Raji (cell line): ENCODE data around the gene TMEM143.
A peak's percentile ranks its signal among the peaks of the same experiment; 100 is the strongest.

Experiments
- POLR2A ChIP-seq: IDR thresholded peaks from 2 replicates; pipeline ENCODE4 v1.6.1; 2011; ENCODE audit warnings: low read depth, low read length, control low read depth; ENCODE audit not compliant: insufficient read depth

Gene TMEM143

GRCh38 chr19:48394331-48395169 is 30.8 kb upstream of the TMEM143 start:
- TF ChIP-seq POLR2A: no peak

DNA sequence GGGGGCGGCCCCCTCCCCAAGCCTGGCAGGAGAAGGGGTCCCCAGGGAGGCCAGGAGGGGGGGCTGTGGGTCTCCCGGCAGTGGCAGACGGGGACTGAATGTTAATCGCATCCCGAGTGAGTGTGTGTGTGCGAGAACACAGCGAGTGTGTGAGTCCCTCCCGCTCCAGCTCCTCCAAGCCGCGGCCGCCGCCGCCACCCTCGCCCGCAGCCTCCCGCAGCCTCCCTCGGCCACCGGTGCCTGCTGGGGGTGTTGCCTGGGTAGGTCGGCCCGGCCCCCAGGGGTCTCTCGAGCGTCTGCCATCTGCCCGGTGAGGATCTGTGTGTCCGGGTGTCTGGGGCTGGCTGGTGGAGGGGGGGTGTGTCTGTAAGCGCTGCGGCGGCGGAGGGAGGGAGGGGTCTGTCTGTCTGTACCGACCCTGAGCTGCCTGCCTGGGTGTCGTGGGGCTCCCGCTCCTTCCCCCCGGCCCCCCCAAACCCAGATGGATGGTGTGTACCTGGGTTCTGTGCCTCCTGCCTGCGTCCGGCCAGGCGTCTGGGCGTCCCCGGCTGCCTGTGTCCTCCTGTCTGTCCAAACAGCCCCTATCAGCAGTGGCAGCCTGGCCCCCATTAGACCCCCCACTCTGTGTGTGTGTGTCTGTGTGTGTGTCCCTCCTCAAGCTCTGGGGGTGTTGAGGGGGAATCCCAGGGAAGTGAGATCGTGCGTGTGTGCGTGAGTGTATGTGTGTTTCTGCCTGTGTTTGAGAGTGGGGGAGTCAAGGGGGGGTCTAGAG is 30.0 kb upstream of the TMEM143 start, which contains the start of gene GRIN2D:
Gene GRIN2D, plus strand, starts transcription at position 110 of the 772 bp plus-strand sequence. CDS start 4,725 bp downstream, outside the sequence.
- TF ChIP-seq POLR2A: no peak

DNA sequence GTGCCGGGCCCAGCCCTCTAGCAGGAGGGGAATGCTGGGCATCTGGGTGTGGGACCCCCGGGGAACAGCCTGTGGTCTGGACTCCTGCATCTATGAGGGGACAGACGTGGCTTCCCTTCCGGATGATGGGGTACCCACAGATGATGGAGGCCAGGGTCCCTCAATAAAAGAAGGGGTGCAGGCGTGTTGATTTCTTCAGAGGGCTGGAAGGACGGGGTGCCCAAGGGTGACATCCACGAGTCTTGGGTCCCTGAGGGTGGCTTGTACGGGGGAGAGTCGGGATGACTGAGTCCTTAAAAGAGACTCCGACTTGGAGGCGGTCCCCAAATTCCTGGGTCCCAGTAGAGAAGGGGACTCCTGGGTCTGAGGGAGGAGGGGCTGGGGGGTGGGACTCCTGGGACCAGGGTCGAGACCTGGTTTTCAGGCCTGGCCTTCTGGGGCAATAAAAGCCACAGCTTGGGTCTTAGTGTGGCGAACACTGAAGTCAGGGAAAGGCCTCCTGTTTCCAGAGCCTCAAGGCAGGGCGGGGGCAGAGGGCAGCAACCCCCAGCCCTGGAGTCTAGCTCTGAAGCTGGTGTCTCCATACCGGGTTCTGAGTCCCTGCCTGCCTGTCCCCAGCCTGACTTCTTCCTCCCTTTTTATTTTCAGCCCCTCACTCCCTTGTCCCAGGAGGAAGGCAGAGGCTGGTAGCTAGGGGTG is 29.3 kb upstream of the TMEM143 start:
- TF ChIP-seq POLR2A: no peak

DNA sequence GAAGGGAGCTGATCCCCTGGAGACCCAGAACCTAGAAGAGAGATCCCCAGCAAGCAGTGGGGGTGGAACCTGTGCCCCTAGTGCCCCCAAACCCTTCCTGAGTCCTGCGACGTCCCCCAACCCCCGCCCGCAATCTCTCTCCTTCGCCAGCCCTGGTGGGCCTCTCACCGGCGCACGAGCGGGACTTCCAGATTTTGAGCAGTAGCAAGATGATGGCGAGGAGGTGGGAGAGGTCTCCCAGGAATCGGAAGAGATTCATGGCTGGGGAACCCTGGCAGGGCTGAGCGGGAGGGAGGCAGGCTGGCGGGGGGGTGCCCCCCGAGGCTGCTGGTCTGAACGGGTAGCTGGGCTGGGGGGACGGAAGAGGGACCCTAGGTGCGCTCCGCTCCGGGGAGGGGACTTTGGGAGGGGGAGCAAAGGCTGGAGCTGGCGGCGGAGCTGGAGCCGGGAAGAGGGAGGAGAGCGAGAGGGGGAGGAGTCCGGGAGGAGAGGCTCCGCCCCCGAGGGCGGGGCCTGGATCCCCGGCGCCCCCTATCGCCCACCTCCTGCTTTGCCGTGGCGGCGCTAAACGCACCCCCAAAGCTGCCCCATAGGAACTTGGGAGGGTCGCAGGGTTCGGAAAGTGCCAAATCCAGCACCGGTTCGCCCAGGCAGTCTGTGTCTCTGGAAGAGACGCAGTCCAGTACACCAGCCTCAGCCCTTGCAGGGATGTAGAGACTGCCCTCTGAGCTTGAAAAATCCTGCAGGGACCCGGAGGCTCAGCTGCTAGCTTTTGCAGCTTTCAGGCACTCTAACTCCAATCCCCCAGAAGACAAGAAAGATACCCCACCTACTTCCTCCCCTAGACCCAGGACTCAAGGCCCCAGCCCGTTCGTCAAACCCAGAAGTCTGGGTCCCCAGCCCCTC is 27.6 kb upstream of the TMEM143 start, which contains the start of gene KDELR1:
Gene KDELR1, minus strand, starts transcription at position 452 of the 906 bp plus-strand sequence. Its CDS starts 193 bp downstream, at position 259.
- TF ChIP-seq POLR2A: peak; percentile 53; the same call in 1 of the 2 replicates

GRCh38 chr19:48390188-48391099 is 26.7 kb upstream of the TMEM143 start:
- peak; percentile 31; the same call in 1 of the 2 replicates for TF ChIP-seq POLR2A

DNA sequence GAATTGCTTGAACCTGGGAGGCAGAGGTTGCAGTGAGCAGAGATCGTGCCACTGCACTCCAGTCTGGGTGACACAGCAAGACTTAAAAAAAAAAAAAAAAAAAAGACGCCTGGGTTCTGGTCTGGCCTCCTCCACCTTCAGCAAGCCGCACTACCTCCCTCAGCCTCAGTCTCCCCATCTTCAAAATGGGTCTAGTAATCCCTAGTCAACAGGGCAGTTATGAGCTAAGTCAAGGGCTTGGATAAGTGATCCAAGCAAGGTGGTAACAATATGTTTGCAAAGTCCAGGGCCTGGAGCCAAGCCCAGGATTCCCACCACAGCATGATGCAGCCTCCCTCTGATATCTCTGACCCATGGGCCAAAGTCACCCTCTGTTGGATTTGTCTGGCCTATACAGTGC is 23.2 kb upstream of the TMEM143 start:
- TF ChIP-seq POLR2A: no peak

GRCh38 chr19:48385461-48386087 is 21.8 kb upstream of the TMEM143 start:
- no peak for TF ChIP-seq POLR2A

DNA sequence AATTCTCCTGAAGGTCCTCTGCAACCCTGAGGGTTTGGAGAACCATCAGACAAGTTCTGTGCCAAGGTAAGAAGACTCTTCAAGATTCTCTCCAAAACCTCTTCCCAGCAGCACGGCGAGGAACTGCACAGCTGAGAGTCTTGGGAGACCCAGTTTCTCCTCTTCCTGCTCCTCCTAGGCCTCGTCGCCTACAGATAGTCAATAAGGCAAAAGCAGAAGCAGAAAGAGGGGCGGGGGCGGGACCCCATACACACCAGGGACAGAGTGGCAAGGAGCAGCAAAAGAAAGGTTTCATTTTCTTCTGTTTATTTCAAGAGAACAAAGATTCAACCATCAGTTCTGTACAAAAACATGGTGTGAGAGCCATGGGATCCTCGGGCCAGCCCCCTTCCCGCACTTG is 18.5 kb upstream of the TMEM143 start:
- TF ChIP-seq POLR2A: no peak

GRCh38 chr19:48381178-48381950 is 17.6 kb upstream of the TMEM143 start:
- no peak for TF ChIP-seq POLR2A

DNA sequence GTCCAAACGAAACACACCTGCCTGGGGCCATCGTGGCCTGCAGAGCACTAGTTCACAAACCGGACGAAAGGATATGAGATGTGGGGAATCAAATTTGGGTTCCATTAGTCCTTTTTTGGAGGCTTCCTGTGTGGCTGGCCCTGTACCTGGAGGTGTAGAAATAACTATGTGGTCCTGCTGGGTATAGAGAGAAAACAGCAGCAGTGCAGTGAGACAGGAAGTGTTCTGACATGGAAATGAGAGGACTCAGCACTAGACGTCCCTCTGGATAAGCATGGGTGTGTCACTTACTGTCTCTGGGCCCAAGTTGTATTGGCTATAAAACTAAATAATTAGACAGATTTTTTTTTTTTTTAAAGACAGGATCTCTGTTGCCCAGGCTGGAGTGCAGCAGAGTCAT is 15.3 kb upstream of the TMEM143 start:
- no peak for TF ChIP-seq POLR2A

- no peak for TF ChIP-seq POLR2A
Observed at GRCh38 chr19:48378194-48378570, 14.4 kb upstream of the TMEM143 start.

- no peak for TF ChIP-seq POLR2A
Observed at GRCh38 chr19:48373567-48373966, 9.8 kb upstream of the TMEM143 start.
